Amniotic epithelial cell (primary cell): ENCODE results near the gene ATOH1.

Source experiments
- DNase-seq: peaks from one replicate; pipeline ENCODE4 v3.0.0-alpha.2; 2010; ENCODE audit warnings: low read depth

The ATOH1 gene

GRCh38 chr4:93835929-93836328 is 7.4 kb downstream of the ATOH1 start:
- no peak for DNase-seq

- DNase-seq: no peak
Observed at GRCh38 chr4:93839704-93840103, 11.2 kb downstream of the ATOH1 start.

- DNase-seq: no peak
Observed at GRCh38 chr4:93841803-93842345, 13.3 kb downstream of the ATOH1 start.

- no peak for DNase-seq
Observed at GRCh38 chr4:93842601-93843252, 14.2 kb downstream of the ATOH1 start.

- no peak for DNase-seq
Observed at GRCh38 chr4:93843772-93844171, 15.2 kb downstream of the ATOH1 start.

GRCh38 chr4:93852680-93853079 is 24.1 kb downstream of the ATOH1 start:
- no peak for DNase-seq

GRCh38 chr4:93855926-93856325 is 27.4 kb downstream of the ATOH1 start:
- DNase-seq: no peak

GRCh38 chr4:93865650-93866049 is 37.1 kb downstream of the ATOH1 start:
- DNase-seq: no peak

- no peak for DNase-seq
Observed at GRCh38 chr4:93867416-93868001, 39.0 kb downstream of the ATOH1 start.

- no peak for DNase-seq
Observed at GRCh38 chr4:93870876-93871458, 42.4 kb downstream of the ATOH1 start.

- DNase-seq: no peak
Observed at GRCh38 chr4:93876754-93877153, 48.2 kb downstream of the ATOH1 start.

GRCh38 chr4:93878566-93878965 is 50.0 kb downstream of the ATOH1 start:
- no peak for DNase-seq

GRCh38 chr4:93879919-93880318 is 51.4 kb downstream of the ATOH1 start:
- DNase-seq: no peak
